GM13977 (cell line): Measurements from ENCODE around the gene RARA.
A peak's percentile ranks its signal among the peaks of the same experiment; 100 is the strongest.

ENCODE experiments used
- DNase-seq: peaks from one replicate; pipeline ENCODE4 v3.0.0; 2012; ENCODE audit warnings: low spot score
- CTCF ChIP-seq: IDR thresholded peaks from 2 replicates; pipeline ENCODE4 v1.5.1; 2012; ENCODE audit warnings: mild to moderate bottlenecking, control low read depth; ENCODE audit not compliant: insufficient read depth; ENCODE audit errors: extremely low read depth, missing control alignments
- in situ Hi-C: fragments of 300-500 bp; cut with MboI; formaldehyde crosslinking; loops from one replicate; pipeline ENCODE4 v1.12.0; 2022; ENCODE audit warnings: low sequenced_read_pairs, low pct_unique_long_range_greater_than_20kb, mixed read lengths, inconsistent platforms; ENCODE audit not compliant: unreplicated experiment

The RARA gene

GRCh38 chr17:40309031-40309948 is at the start of gene RARA:
Gene RARA (plus strand): TSS chr17:40309180. CDS start chr17:40331219, 22,039 bp downstream.
- TF ChIP-seq CTCF, result no peak
- DNase-seq, result peak; percentile 76
- in situ Hi-C loops, result no loop called here

GRCh38 chr17:40259505-40259904 is 49.5 kb upstream of the RARA start:
- TF ChIP-seq CTCF, result no peak
- DNase-seq, result no peak
- in situ Hi-C loops, result no loop called here

GRCh38 chr17:40260528-40260927 is 48.5 kb upstream of the RARA start:
- in situ Hi-C loops, result no loop called here
- DNase-seq, result no peak
- no peak for TF ChIP-seq CTCF

GRCh38 chr17:40264458-40265185 is 44.4 kb upstream of the RARA start:
- no peak for DNase-seq
- in situ Hi-C loops, result no loop called here

GRCh38 chr17:40265337-40265736 is 43.6 kb upstream of the RARA start:
- in situ Hi-C loops, result no loop called here
- no peak for TF ChIP-seq CTCF
- no peak for DNase-seq

More at GRCh38 chr17:40264458-40265185, 44.4 kb upstream of the RARA start:
- TF ChIP-seq CTCF, result no peak

GRCh38 chr17:40266882-40267281 is 42.1 kb upstream of the RARA start:
- no peak for TF ChIP-seq CTCF
- no peak for DNase-seq
- in situ Hi-C loops, result no loop called here
